Muscle of leg (tissue), 16 donors: Measurements from ENCODE around the gene SNRNP40. TPM values are rescaled to one million over a fixed set of nuclear protein-coding genes. Genes with fewer than 3 reads are reported as not detected.

Source experiments
- DNase-seq: peaks from one replicate; pipeline ENCODE4 v3.0.0; 2013
- H3K27ac ChIP-seq: one replicate; pipeline ENCODE4 v1.5.1; 2013; ENCODE audit warnings: mild to moderate bottlenecking, low read length, control low read depth
- H3K27me3 ChIP-seq: one replicate; pipeline ENCODE4 v1.6.1; 2013; ENCODE audit warnings: low read length; ENCODE audit not compliant: control insufficient read depth, insufficient read depth
- H3K36me3 ChIP-seq: one replicate; pipeline ENCODE4 v1.6.1; 2013; ENCODE audit warnings: low read length; ENCODE audit not compliant: control insufficient read depth, insufficient read depth
- H3K4me1 ChIP-seq: one replicate; pipeline ENCODE4 v1.6.1; 2013; ENCODE audit warnings: low read length; ENCODE audit not compliant: control insufficient read depth, insufficient read depth
- H3K4me3 ChIP-seq: one replicate; pipeline ENCODE4 v1.5.1; 2013; ENCODE audit warnings: low read length, control low read depth
- H3K9me3 ChIP-seq: replicated peaks from 2 replicates; pipeline ENCODE4 v1.6.1; 2013; ENCODE audit warnings: low read depth, low read length; ENCODE audit not compliant: control insufficient read depth
- WGBS: methylation state at CpG from one replicate; pipeline ENCODE4 v1.1.5; 2013; ENCODE audit warnings: missing lambda C conversion rate; ENCODE audit not compliant: insufficient coverage; 5-methylcytosine and 5-hydroxymethylcytosine counted together
- long read RNA-seq, 11 donors: transcript quantifications; one replicate each; lab custom pipeline, GENCODE V29; 2026
- polyA plus RNA-seq, 8 donors: library from polyadenylated mRNA; unstranded; fragments of 120-200 nt; gene quantifications; one replicate each; pipeline versions ENCODE4 v1.2.1 to v1.2.3, GENCODE V29; 2013; ENCODE audit warnings: inconsistent platforms in 1 of 8, low replicate concordance in 1 of 8; ENCODE audit not compliant: insufficient read length in 8 of 8, insufficient read depth in 1 of 8
- total RNA-seq: library from RNA; stranded (reverse); fragments of 120-200 nt; gene quantifications from one replicate; pipeline ENCODE4 v1.2.4, GENCODE V29; 2013

The SNRNP40 gene
- total RNA-seq (54.9 TPM), polyA plus RNA-seq (10 to 100 TPM; 34.8 to 46.4 (median 40.7) TPM)
- long read RNA-seq, donor 1, transcript SNRNP40-201 (10 exons, 1,597 nt), result major isoform, 6 of 6 reads
- long read RNA-seq, donor 1, partial matches to known transcripts, result 0 of 6 reads
- long read RNA-seq, donor 1, other reads (novel, unspliced or antisense), result 0 of 6 reads
- long read RNA-seq, donor 2, partial matches to known transcripts, result 0 of 4 reads
- long read RNA-seq, donor 2, other reads (novel, unspliced or antisense), result 0 of 4 reads
- long read RNA-seq, donor 3, transcript SNRNP40-201 (10 exons, 1,597 nt), result major isoform, 12 of 16 reads
- long read RNA-seq, donor 3, partial matches to known transcripts, result 0 of 16 reads
- long read RNA-seq, donor 3, other reads (novel, unspliced or antisense), result 0 of 16 reads
- long read RNA-seq, donor 4, transcript SNRNP40-201 (10 exons, 1,597 nt), result major isoform, 11 of 13 reads
- long read RNA-seq, donor 4, partial matches to known transcripts, result 0 of 13 reads
- long read RNA-seq, donor 4, other reads (novel, unspliced or antisense), result 0 of 13 reads
- long read RNA-seq, donor 5, transcript SNRNP40-201 (10 exons, 1,597 nt), result major isoform, 35 of 42 reads
- long read RNA-seq, donor 5, partial matches to known transcripts, result 5 of 42 reads
- long read RNA-seq, donor 5, other reads (novel, unspliced or antisense), result 0 of 42 reads
- long read RNA-seq, donor 6, transcript SNRNP40-201 (10 exons, 1,597 nt), result major isoform, 22 of 26 reads
- long read RNA-seq, donor 6, partial matches to known transcripts, result 0 of 26 reads
- long read RNA-seq, donor 6, other reads (novel, unspliced or antisense), result 0 of 26 reads
- long read RNA-seq, donor 7, transcript SNRNP40-201 (10 exons, 1,597 nt), result major isoform, 20 of 23 reads
- long read RNA-seq, donor 7, partial matches to known transcripts, result 0 of 23 reads
- long read RNA-seq, donor 7, other reads (novel, unspliced or antisense), result 0 of 23 reads
- long read RNA-seq, donor 8, transcript SNRNP40-201 (10 exons, 1,597 nt), result major isoform, 5 of 6 reads
- long read RNA-seq, donor 8, partial matches to known transcripts, result 0 of 6 reads
- long read RNA-seq, donor 8, other reads (novel, unspliced or antisense), result 0 of 6 reads
- long read RNA-seq, donor 9, transcript SNRNP40-201 (10 exons, 1,597 nt), result major isoform, 9 of 10 reads
- long read RNA-seq, donor 9, partial matches to known transcripts, result 0 of 10 reads
- long read RNA-seq, donor 9, other reads (novel, unspliced or antisense), result 0 of 10 reads
- long read RNA-seq, donor 10, transcript SNRNP40-201 (10 exons, 1,597 nt), result major isoform, 23 of 23 reads
- long read RNA-seq, donor 10, partial matches to known transcripts, result 0 of 23 reads
- long read RNA-seq, donor 10, other reads (novel, unspliced or antisense), result 0 of 23 reads
- long read RNA-seq, donor 11, transcript SNRNP40-201 (10 exons, 1,597 nt), result major isoform, 10 of 11 reads
- long read RNA-seq, donor 11, partial matches to known transcripts, result 0 of 11 reads
- long read RNA-seq, donor 11, other reads (novel, unspliced or antisense), result 0 of 11 reads

GRCh38 chr1:31296486-31297276 is at the start of gene SNRNP40, which contains the start of gene ZCCHC17:
Gene SNRNP40 (minus strand): TSS chr1:31296788. CDS start chr1:31296751, 37 bp downstream.
Gene ZCCHC17 (plus strand): TSS chr1:31297032. CDS start chr1:31310099, 13,067 bp downstream.
- H3K27me3 ChIP-seq, result no peaks in the 10 kb centered on the region
- DNase-seq, result peak; percentile 100
- H3K9me3 ChIP-seq, result no peaks in the 10 kb centered on the region
- 0% methylated on average over 48 of the region's 53 CpGs for WGBS
- peaks cover 29% of the 10 kb centered on the region for H3K36me3 ChIP-seq
- H3K27ac ChIP-seq, result peak within 1 kb of the TSS; percentile 92
- H3K4me1 ChIP-seq, result peaks cover 12% of the 10 kb centered on the region
- H3K4me3 ChIP-seq, result peak within 1 kb of the TSS; percentile 95

- Histone ChIP-seq H3K36me3 (peaks cover 25% of the 10 kb centered on the region), H3K4me3 (no peak overlapping the region), H3K27me3 (no peaks in the 10 kb centered on the region), H3K4me1 (no peaks in the 10 kb centered on the region), H3K9me3 (no peaks in the 10 kb centered on the region), H3K27ac (no peak overlapping the region)
- DNase-seq, result no peak
- WGBS, result no CpG with 5 or more reads among the region's 2 CpGs
These were observed 49.0 kb upstream of the SNRNP40 start for GRCh38 chr1:31345635-31346034.

GRCh38 chr1:31344503-31344902 is 47.9 kb upstream of the SNRNP40 start:
- peaks cover 30% of the 10 kb centered on the region for H3K36me3 ChIP-seq
- no peaks in the 10 kb centered on the region for H3K4me1 ChIP-seq
- H3K9me3 ChIP-seq, result no peaks in the 10 kb centered on the region
- H3K27ac ChIP-seq, result no peak overlapping the region
- DNase-seq, result no peak
- no peak overlapping the region for H3K4me3 ChIP-seq
- WGBS, result 88% methylated on average over 1 of the region's 1 CpG
- no peaks in the 10 kb centered on the region for H3K27me3 ChIP-seq

GRCh38 chr1:31336687-31337467 is 40.3 kb upstream of the SNRNP40 start:
- Histone ChIP-seq H3K9me3 (no peaks in the 10 kb centered on the region), H3K27ac (no peak overlapping the region), H3K4me1 (no peaks in the 10 kb centered on the region), H3K4me3 (no peak overlapping the region), H3K36me3 (peaks cover 11% of the 10 kb centered on the region), H3K27me3 (no peaks in the 10 kb centered on the region)
- no peak for DNase-seq
- WGBS, result 78% methylated on average over 3 of the region's 10 CpGs

- Histone ChIP-seq H3K27me3 (no peaks in the 10 kb centered on the region), H3K4me3 (no peak overlapping the region), H3K27ac (no peak overlapping the region), H3K4me1 (no peaks in the 10 kb centered on the region), H3K36me3 (peaks cover 10% of the 10 kb centered on the region), H3K9me3 (no peaks in the 10 kb centered on the region)
- DNase-seq, result peak; percentile 27
These were observed 38.4 kb upstream of the SNRNP40 start for GRCh38 chr1:31335007-31335406.

- no peaks in the 10 kb centered on the region for H3K27me3 ChIP-seq
- H3K4me3 ChIP-seq, result no peak overlapping the region
- DNase-seq, result no peak
- WGBS, result 100% methylated on average over 1 of the region's 3 CpGs
- no peaks in the 10 kb centered on the region for H3K4me1 ChIP-seq
- peaks cover 4% of the 10 kb centered on the region for H3K36me3 ChIP-seq
- H3K27ac ChIP-seq, result no peak overlapping the region
- H3K9me3 ChIP-seq, result no peaks in the 10 kb centered on the region
These were observed 30.8 kb upstream of the SNRNP40 start for GRCh38 chr1:31327381-31327780.

- Histone ChIP-seq H3K9me3 (no peaks in the 10 kb centered on the region), H3K36me3 (peaks cover 4% of the 10 kb centered on the region), H3K27me3 (no peaks in the 10 kb centered on the region), H3K4me1 (no peaks in the 10 kb centered on the region), H3K4me3 (no peak overlapping the region), H3K27ac (no peak overlapping the region)
- no CpG with 5 or more reads among the region's 1 CpG for WGBS
- no peak for DNase-seq
These were observed 29.9 kb upstream of the SNRNP40 start for GRCh38 chr1:31326461-31326860.

- Histone ChIP-seq H3K9me3 (no peaks in the 10 kb centered on the region), H3K4me3 (no peak overlapping the region), H3K4me1 (no peaks in the 10 kb centered on the region), H3K27me3 (no peaks in the 10 kb centered on the region), H3K27ac (no peak overlapping the region), H3K36me3 (peaks cover 4% of the 10 kb centered on the region)
- no peak for DNase-seq
- 100% methylated on average over 2 of the region's 3 CpGs for WGBS
These were observed 28.4 kb upstream of the SNRNP40 start for GRCh38 chr1:31324992-31325391.
